Activated naive CD4-positive, alpha-beta T cell treated with anti-CD3 and anti-CD28 coated beads, Interleukin-2, amount 10 ng/mL, durations not matched to agents 7 days and 5 days (primary cell): ENCODE measurements around the gene CSNK1G1.
"Not testable (repeated sequence)": the region's sequence is repeated elsewhere in the genome, so short reads cannot be mapped to it uniquely, and the experiment has no call there.

Experiments used
- CTCF ChIA-PET: fragments of 350-600 bp; sonication (Branson Sonifier 250); formaldehyde crosslinking; loops from one replicate; lab custom pipeline; 2021; ENCODE audit warnings: antibody characterized with exemption; lab: Charles Lee
- DNase-seq: peaks from one replicate; pipeline ENCODE4 v3.0.0-alpha.2; 2020
- H3K27ac Mint-ChIP-seq: one replicate; pipeline ENCODE4 v1.8.0; 2021; ENCODE audit warnings: mild to moderate bottlenecking, moderate library complexity, mixed read lengths
- H3K27me3 Mint-ChIP-seq: one replicate; pipeline ENCODE4 v1.8.0; 2021; ENCODE audit warnings: mild to moderate bottlenecking, mixed read lengths
- H3K36me3 Mint-ChIP-seq: one replicate; pipeline ENCODE4 v1.8.0; 2021; ENCODE audit warnings: mixed read lengths
- H3K4me1 Mint-ChIP-seq: one replicate; pipeline ENCODE4 v1.8.0; 2021; ENCODE audit warnings: mixed read lengths
- H3K4me3 Mint-ChIP-seq: one replicate; pipeline ENCODE4 v1.8.0; 2021; ENCODE audit warnings: mild to moderate bottlenecking, moderate library complexity, mixed read lengths
- H3K9me3 Mint-ChIP-seq: one replicate; pipeline ENCODE4 v1.8.0; 2021; ENCODE audit warnings: mixed read lengths

The CSNK1G1 gene

DNA sequence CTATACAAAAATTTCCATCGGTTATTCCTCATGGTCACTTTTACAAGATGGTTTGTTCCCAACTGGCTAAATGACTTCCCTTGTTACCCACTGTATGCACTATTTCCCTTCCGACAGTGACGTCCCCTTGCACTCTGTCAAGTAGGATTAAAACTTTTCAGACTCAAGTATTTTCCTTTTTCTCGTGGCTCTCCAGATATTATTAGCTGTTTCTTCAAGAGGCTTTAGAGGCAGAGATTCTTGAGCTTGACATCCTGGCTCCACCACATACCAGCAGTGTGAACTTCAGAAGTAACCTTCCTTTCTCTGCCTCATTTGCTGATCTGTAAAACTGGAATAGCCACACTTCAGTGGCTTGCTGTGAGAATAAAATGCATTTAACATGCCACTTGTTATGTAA lies 14.0 kb downstream of the CSNK1G1 start:
- Mint-ChIP-seq H3K27me3 (no peaks in the 10 kb centered on the region), H3K4me1 (no peaks in the 10 kb centered on the region), H3K27ac (no peak overlapping the region), H3K4me3 (no peak overlapping the region), H3K9me3 (no peaks in the 10 kb centered on the region), H3K36me3 (peaks cover 14% of the 10 kb centered on the region)
- no peak for DNase-seq
- CTCF ChIA-PET = no interaction called here

DNA sequence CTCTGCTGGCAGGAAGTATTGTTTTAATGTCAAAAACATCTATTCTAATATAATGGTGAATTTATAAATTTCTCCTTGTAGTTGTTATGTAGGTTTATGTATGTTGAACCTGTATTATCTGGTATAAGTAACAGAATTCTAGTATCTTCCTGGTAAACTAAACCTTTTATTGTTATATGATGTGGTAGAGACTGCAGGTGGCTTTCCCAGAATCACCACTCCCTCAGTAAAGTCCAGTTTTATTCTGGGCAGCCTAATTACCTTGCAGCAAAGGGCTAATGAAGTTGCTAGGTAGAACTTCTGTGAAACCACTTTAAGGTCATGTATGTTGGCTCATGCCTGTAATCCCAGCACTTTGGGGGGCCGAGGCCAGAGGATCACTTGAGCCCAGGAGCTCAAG lies 15.6 kb downstream of the CSNK1G1 start:
- peaks cover 9% of the 10 kb centered on the region for H3K36me3 Mint-ChIP-seq
- CTCF ChIA-PET = no interaction called here
- H3K4me1 Mint-ChIP-seq = peaks cover 8% of the 10 kb centered on the region

DNA sequence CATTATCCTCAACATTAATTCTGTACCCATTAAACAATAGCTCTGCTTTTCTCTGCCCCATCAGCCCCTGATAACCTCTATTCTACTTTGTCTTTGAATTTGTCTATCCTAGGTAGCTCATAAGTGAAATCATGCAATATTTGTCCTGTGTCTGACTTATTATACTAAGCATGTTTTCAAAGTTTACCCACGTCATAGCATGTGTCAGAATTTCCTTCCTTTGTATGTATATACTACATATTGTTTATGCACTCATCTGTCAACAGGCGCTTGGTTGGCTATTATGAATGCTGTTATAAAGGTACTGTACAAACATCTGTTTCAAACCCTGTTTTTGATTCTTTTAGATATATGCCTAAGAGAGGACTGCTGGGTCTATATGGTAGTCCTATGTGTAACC lies 18.2 kb downstream of the CSNK1G1 start:
- no peaks in the 10 kb centered on the region for H3K27me3 Mint-ChIP-seq
- peaks cover 14% of the 10 kb centered on the region for H3K36me3 Mint-ChIP-seq
- CTCF ChIA-PET = no interaction called here
- DNase-seq = no peak
- no peak overlapping the region for H3K4me3 Mint-ChIP-seq
- H3K4me1 Mint-ChIP-seq = peaks cover 24% of the 10 kb centered on the region
- H3K27ac Mint-ChIP-seq = no peak overlapping the region
- H3K9me3 Mint-ChIP-seq = no peaks in the 10 kb centered on the region

More for the DNA sequence above, 15.6 kb downstream of the CSNK1G1 start:
- DNase-seq = no peak
- Mint-ChIP-seq H3K27ac (no peak overlapping the region), H3K27me3 (no peaks in the 10 kb centered on the region), H3K9me3 (no peaks in the 10 kb centered on the region), H3K4me3 (no peak overlapping the region)

- peak; percentile 51 for DNase-seq
- CTCF ChIA-PET = interaction anchor here (1.2 kb wide), 1 partner anchor 9 kb away, joined by 3 read pairs; no protein-coding TSS in a partner anchor
- peaks cover 24% of the 10 kb centered on the region for H3K4me1 Mint-ChIP-seq
- H3K36me3 Mint-ChIP-seq = peaks cover 7% of the 10 kb centered on the region
- H3K9me3 Mint-ChIP-seq = no peaks in the 10 kb centered on the region
- H3K27ac Mint-ChIP-seq = peak overlapping the region; percentile 54
- no peak overlapping the region for H3K4me3 Mint-ChIP-seq
- H3K27me3 Mint-ChIP-seq = no peaks in the 10 kb centered on the region
Measured at GRCh38 chr15:64333986-64334929, 21.7 kb downstream of the CSNK1G1 start.

DNA sequence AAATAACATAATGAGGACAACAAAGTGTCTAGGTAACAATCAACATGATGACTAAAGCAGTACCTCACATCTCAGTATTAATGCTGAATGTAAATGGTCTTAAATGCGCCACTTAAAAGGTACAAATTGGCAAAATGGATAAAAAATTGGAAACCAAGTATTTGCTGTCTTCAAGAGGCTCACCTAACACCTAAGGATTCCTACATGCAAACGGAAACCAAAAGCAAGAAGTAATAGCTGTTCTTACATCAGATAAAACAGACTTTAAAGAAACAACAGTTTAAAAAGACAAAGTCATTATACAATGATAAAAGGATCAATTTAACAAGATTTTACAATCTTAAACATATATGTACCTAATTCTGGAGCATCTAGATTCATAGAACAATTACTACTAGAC lies 22.5 kb downstream of the CSNK1G1 start:
- Mint-ChIP-seq H3K27ac (peak overlapping the region; percentile 33), H3K9me3 (no peaks in the 10 kb centered on the region), H3K36me3 (peaks cover 7% of the 10 kb centered on the region), H3K4me1 (peaks cover 24% of the 10 kb centered on the region), H3K4me3 (no peak overlapping the region), H3K27me3 (no peaks in the 10 kb centered on the region)
- DNase-seq = no peak
- CTCF ChIA-PET = no interaction called here

GRCh38 chr15:64331668-64332067 lies 24.3 kb downstream of the CSNK1G1 start:
- peaks cover 24% of the 10 kb centered on the region for H3K4me1 Mint-ChIP-seq
- H3K27ac Mint-ChIP-seq, CTCF ChIA-PET, H3K27me3 Mint-ChIP-seq, DNase-seq, H3K4me3 Mint-ChIP-seq, H3K36me3 Mint-ChIP-seq, H3K9me3 Mint-ChIP-seq: not testable (repeated sequence)

GRCh38 chr15:64326975-64327374 lies 29.0 kb downstream of the CSNK1G1 start:
- H3K27me3 Mint-ChIP-seq, H3K9me3 Mint-ChIP-seq, H3K4me1 Mint-ChIP-seq, H3K4me3 Mint-ChIP-seq, H3K27ac Mint-ChIP-seq, DNase-seq, CTCF ChIA-PET, H3K36me3 Mint-ChIP-seq: not testable (repeated sequence)

DNA sequence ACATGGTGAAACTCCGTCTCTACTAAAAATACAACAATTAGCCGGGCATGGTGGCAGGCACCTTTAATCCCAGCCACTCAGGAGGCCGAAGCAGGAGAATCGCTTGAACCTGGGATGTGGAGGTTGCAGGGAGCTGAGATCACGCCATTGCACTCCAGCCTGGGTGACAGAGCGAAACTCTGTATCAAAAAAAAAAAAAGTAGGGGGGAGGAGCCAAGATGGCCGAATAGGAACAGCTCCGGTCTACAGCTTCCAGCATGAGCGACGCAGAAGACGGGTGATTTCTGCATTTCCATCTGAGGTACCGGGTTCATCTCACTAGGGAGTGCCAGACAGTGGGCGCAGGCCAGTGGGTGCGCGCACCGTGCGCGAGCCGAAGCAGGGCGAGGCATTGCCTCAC lies 29.5 kb downstream of the CSNK1G1 start:
- H3K4me1 Mint-ChIP-seq, H3K27me3 Mint-ChIP-seq, H3K4me3 Mint-ChIP-seq, H3K9me3 Mint-ChIP-seq, CTCF ChIA-PET, DNase-seq, H3K27ac Mint-ChIP-seq, H3K36me3 Mint-ChIP-seq: not testable (repeated sequence)

DNA sequence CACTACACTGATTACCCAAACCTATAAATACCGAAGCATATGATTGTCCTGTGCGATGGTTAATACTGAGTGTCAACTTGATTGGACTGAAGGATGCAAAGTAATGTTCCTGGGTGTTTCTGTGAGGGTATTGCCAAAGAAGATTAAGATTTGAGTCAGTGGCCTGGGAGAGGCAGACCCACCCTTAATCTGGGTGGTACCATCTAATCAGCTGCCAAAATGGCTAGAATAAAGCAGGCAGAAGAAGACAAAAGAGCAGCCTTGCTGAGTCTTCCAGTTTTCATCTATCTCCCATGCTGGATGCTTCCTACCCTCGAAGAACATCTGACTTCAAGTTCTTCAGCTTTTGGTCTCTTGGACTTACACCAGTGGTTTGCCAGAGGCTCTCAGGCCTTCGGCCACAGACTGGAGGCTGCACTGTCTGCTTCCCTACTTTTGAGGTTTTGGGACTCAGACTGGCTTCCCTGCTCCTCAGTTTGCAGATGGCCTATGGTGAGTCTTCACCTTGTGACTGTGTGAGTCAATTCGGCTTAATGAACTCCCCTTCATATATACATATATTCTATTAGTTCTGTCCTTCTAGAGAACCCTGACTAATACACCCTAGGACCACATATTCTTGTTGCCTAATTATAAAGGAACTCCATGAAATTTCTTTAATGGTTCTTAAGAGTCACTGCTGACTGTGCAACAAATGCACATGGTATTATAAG lies 31.7 kb downstream of the CSNK1G1 start:
- no peak for DNase-seq
- CTCF ChIA-PET = no interaction called here
- H3K9me3 Mint-ChIP-seq = no peaks in the 10 kb centered on the region
- H3K36me3 Mint-ChIP-seq = peaks cover 1% of the 10 kb centered on the region
- no peak overlapping the region for H3K27ac Mint-ChIP-seq
- no peaks in the 10 kb centered on the region for H3K27me3 Mint-ChIP-seq
- H3K4me1 Mint-ChIP-seq = no peaks in the 10 kb centered on the region
- H3K4me3 Mint-ChIP-seq = no peak overlapping the region

- Mint-ChIP-seq H3K36me3 (peaks cover 9% of the 10 kb centered on the region), H3K4me1 (peaks cover 4% of the 10 kb centered on the region), H3K27me3 (no peaks in the 10 kb centered on the region), H3K27ac (no peak overlapping the region), H3K4me3 (no peak overlapping the region), H3K9me3 (no peaks in the 10 kb centered on the region)
- CTCF ChIA-PET = no interaction called here
- DNase-seq = no peak
Measured at GRCh38 chr15:64315216-64315615, 40.8 kb downstream of the CSNK1G1 start.

DNA sequence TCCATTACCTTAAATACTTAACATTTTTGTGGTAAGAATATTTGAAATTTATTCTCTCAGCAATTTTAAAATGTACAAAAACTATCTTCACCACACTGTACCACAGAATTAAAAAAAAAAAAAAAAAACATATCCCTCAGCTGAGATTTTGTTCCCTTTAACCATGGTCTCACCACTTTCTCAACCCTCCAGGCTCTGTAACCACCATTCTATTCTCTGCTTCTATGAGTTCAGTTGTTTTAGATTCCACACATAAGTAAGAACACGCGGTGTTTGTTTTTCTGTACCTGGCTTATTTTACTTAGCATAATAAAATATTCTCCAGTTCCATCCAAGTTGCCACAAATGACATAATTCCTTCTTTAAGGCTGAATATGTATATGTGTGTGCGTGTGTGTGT lies 41.5 kb downstream of the CSNK1G1 start:
- Mint-ChIP-seq H3K27ac (no peak overlapping the region), H3K4me1 (peaks cover 4% of the 10 kb centered on the region), H3K4me3 (no peak overlapping the region), H3K27me3 (no peaks in the 10 kb centered on the region), H3K9me3 (no peaks in the 10 kb centered on the region), H3K36me3 (peaks cover 11% of the 10 kb centered on the region)
- CTCF ChIA-PET = interaction anchor here (0.7 kb wide), 1 partner anchor 368 kb away, joined by 3 read pairs; no protein-coding TSS in a partner anchor
- DNase-seq = no peak

GRCh38 chr15:64311566-64311965 lies 44.4 kb downstream of the CSNK1G1 start:
- no peak for DNase-seq
- Mint-ChIP-seq H3K4me3 (no peak overlapping the region), H3K4me1 (peaks cover 4% of the 10 kb centered on the region), H3K27me3 (no peaks in the 10 kb centered on the region), H3K36me3 (peaks cover 15% of the 10 kb centered on the region), H3K27ac (no peak overlapping the region), H3K9me3 (no peaks in the 10 kb centered on the region)
- CTCF ChIA-PET = no interaction called here

DNA sequence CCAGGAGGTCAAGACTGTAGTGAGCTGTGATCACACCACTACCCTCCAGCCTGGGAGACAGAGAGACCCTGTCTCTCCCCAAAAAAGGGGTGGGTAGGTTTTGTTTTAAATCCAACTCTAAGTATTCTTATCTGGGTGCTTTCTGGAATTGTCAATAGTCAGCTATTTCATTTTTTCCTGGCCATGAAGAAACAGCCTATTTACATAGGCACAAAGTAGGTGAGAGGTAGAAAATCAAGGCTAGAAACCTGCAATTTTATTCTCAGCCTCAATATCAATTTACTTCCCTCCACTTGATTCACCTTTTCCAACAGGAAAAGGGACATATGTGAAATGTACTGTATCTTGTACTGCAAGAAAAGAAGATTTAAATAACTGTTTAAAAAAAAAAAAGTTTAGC lies 45.9 kb downstream of the CSNK1G1 start:
- DNase-seq = no peak
- CTCF ChIA-PET = no interaction called here
- H3K4me3 Mint-ChIP-seq = no peak overlapping the region
- peaks cover 4% of the 10 kb centered on the region for H3K4me1 Mint-ChIP-seq
- peaks cover 15% of the 10 kb centered on the region for H3K36me3 Mint-ChIP-seq
- no peak overlapping the region for H3K27ac Mint-ChIP-seq
- no peaks in the 10 kb centered on the region for H3K9me3 Mint-ChIP-seq
- H3K27me3 Mint-ChIP-seq = no peaks in the 10 kb centered on the region

GRCh38 chr15:64305261-64305660 lies 50.7 kb downstream of the CSNK1G1 start:
- no peak for DNase-seq

DNA sequence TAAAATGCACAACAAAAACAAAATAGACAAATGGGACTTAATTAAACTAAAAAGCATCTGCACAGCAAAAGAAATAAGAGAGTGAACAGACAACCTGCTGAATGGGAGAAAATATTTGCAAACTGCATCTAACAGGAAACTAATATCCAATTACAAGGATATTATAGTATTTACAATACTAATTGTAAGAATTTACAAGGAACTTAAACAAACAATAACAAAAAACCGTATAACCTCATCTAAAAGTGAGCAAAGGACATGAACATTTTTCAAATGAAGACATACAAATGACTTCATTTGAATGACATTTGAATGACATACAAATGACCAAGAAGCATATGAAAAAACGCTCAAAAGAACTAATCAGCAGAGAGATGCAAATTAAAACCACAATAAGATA lies 66.4 kb downstream of the CSNK1G1 start:
- DNase-seq = no peak
- Mint-ChIP-seq H3K36me3 (no peaks in the 10 kb centered on the region), H3K27me3 (no peaks in the 10 kb centered on the region), H3K4me1 (no peaks in the 10 kb centered on the region), H3K4me3 (no peak overlapping the region), H3K27ac (no peak overlapping the region), H3K9me3 (no peaks in the 10 kb centered on the region)
- CTCF ChIA-PET = no interaction called here

More at GRCh38 chr15:64305261-64305660, 50.7 kb downstream of the CSNK1G1 start:
- Mint-ChIP-seq H3K27ac (no peak overlapping the region), H3K27me3 (no peaks in the 10 kb centered on the region), H3K4me1 (no peaks in the 10 kb centered on the region), H3K36me3 (peaks cover 15% of the 10 kb centered on the region), H3K9me3 (no peaks in the 10 kb centered on the region), H3K4me3 (no peak overlapping the region)
- CTCF ChIA-PET = no interaction called here
